G401.6 (cell line): ENCODE results near the gene DBX1.
"Not testable (repeated sequence)": the region's sequence is repeated elsewhere in the genome, so short reads cannot be mapped to it uniquely, and the experiment has no call there.

ENCODE experiments used
- FAIRE-seq: peaks from 2 replicates; lab custom pipeline; 2012; peaks lifted over from hg19 to GRCh38; lab: Jason Lieb, UNC

The DBX1 gene

GRCh38 chr11:20161230-20161918 lies 1.1 kb upstream of the DBX1 start:
- FAIRE-seq: no peak

- FAIRE-seq: no peak
Measured at GRCh38 chr11:20159466-20160381, 551 bp downstream of the DBX1 start.

GRCh38 chr11:20158597-20159257 lies 1.5 kb downstream of the DBX1 start:
- FAIRE-seq: no peak

GRCh38 chr11:20157728-20158127 lies 2.5 kb downstream of the DBX1 start:
- no peak for FAIRE-seq

- FAIRE-seq: no peak
Measured at GRCh38 chr11:20156876-20157613, 3.2 kb downstream of the DBX1 start.

- FAIRE-seq: no peak
Measured at GRCh38 chr11:20156280-20156875, 3.9 kb downstream of the DBX1 start.

GRCh38 chr11:20155683-20156279 lies 4.5 kb downstream of the DBX1 start:
- no peak for FAIRE-seq

GRCh38 chr11:20154381-20154780 lies 5.9 kb downstream of the DBX1 start:
- no peak for FAIRE-seq

- FAIRE-seq: no peak
Measured at GRCh38 chr11:20138707-20139106, 21.6 kb downstream of the DBX1 start.

- no peak for FAIRE-seq
Measured at GRCh38 chr11:20137637-20138036, 22.6 kb downstream of the DBX1 start.

GRCh38 chr11:20134991-20135736 lies 25.1 kb downstream of the DBX1 start:
- no peak for FAIRE-seq

GRCh38 chr11:20132667-20133039 lies 27.6 kb downstream of the DBX1 start:
- FAIRE-seq: no peak

- FAIRE-seq: no peak
Measured at GRCh38 chr11:20131788-20132666, 28.2 kb downstream of the DBX1 start.

- no peak for FAIRE-seq
Measured at GRCh38 chr11:20129665-20130064, 30.6 kb downstream of the DBX1 start.

GRCh38 chr11:20128528-20128825 lies 31.8 kb downstream of the DBX1 start:
- FAIRE-seq: not testable (repeated sequence)

- FAIRE-seq: no peak
Measured at GRCh38 chr11:20127671-20128527, 32.4 kb downstream of the DBX1 start.

GRCh38 chr11:20126724-20127123 lies 33.6 kb downstream of the DBX1 start:
- FAIRE-seq: no peak

GRCh38 chr11:20125927-20126326 lies 34.3 kb downstream of the DBX1 start:
- FAIRE-seq: no peak

- no peak for FAIRE-seq
Measured at GRCh38 chr11:20122131-20122530, 38.1 kb downstream of the DBX1 start.
